ENCODE measurements around the gene DIAPH3. TPM values are rescaled to one million over a fixed set of nuclear protein-coding genes. Genes with fewer than 3 reads are reported as not detected.

Gene DIAPH3
- total and polyA plus RNA-seq, 2 of the 4 experiments (the other 2 are of a cell fraction): 8.9 to 9.3 TPM

- ChIA-PET POLR2A (ENCODE audit: unreplicated experiment) (interaction anchor here (0.7 kb wide), 1 partner anchor 15 kb away, joined by 4 read pairs; no protein-coding TSS in a partner anchor), CTCF (interaction anchor here (0.6 to 0.9 kb wide), 3 partner anchors 25 to 1212 kb away, joined by 3 to 5 read pairs (median 4); no protein-coding TSS in a partner anchor)
- H4K91ac ChIP-seq (ENCODE audit: insufficient read depth, low read depth, low read length): no peak overlapping the region; the same call in 1 of the 2 replicates
- 0 out of 2 replicates have a peak overlapping the region, but pooled peaks have one; percentile 67 for H3K14ac ChIP-seq (replicated peaks; ENCODE audit: low read depth, low read length)
- H2AK9ac ChIP-seq (replicated peaks; ENCODE audit: low read depth, low read length, poor library complexity): no peak overlapping the region
- peak overlapping the region; percentile 56 to 67; a peak in 2 of 4 replicates for H4K8ac ChIP-seq (ENCODE audit: low read depth in 2 of 2, low read length in 2 of 2)
- no peak overlapping the region for H2AFZ ChIP-seq (replicated peaks; ENCODE audit: low read length, poor library complexity)
- intact Hi-C loops (cut with micrococcal nuclease): no loop called here
- no peak overlapping the region for H3K4ac ChIP-seq (ENCODE audit: low read depth, low read length)
- no CpG with 5 or more reads among the region's 5 CpGs for WGBS, 2 experiments (ENCODE audit: extremely low coverage in 2 of 2, insufficient read length in 1 of 2)
- H3K9me3 ChIP-seq (ENCODE audit: control insufficient read depth, insufficient read depth, low read length): no peaks in the 10 kb centered on the region
- no peak overlapping the region; the same call in 1 of the 2 replicates for H3K27ac ChIP-seq (ENCODE audit: insufficient read depth, low read length)
- H3K79me1 ChIP-seq (ENCODE audit: low read depth in 1 of 2, low read length in 2 of 2): peaks cover 3 to 6% of the 10 kb centered on the region in 2 experiments; a peak in 2 of 4 replicates
- no peak overlapping the region for H2BK15ac ChIP-seq (ENCODE audit: low read depth, low read length)
- no TSS peak for BruUV-seq (replicated peaks)
- H4K20me1 ChIP-seq (ENCODE audit: insufficient read depth, low read length): no peaks in the 10 kb centered on the region
- no peak overlapping the region for H3K56ac ChIP-seq (ENCODE audit: extremely low read depth, insufficient read depth, low read length)
- no peak for TF ChIP-seq MAFK (IDR thresholded peaks at IDR 0.05; ENCODE audit: low read depth, low read length)
- no peak for TF ChIP-seq RCOR1 (IDR thresholded peaks at IDR 0.05; ENCODE audit: insufficient replicate concordance, low read length)
- no peak for TF ChIP-seq NFE2L2 (IDR thresholded peaks at IDR 0.05; ENCODE audit: low read depth, low read length)
- no peak for TF ChIP-seq POLR2A (IDR thresholded peaks at IDR 0.05; ENCODE audit: low read depth, low read length)
- no peak for TF ChIP-seq MXI1 (IDR thresholded peaks at IDR 0.05; ENCODE audit: borderline replicate concordance, low read depth, low read length)
- TF ChIP-seq FOS (IDR thresholded peaks at IDR 0.05; ENCODE audit: low read depth, low read length): no peak
- no peak for TF ChIP-seq BHLHE40 (IDR thresholded peaks at IDR 0.05; ENCODE audit: low read depth, low read length)
- TF ChIP-seq RAD21 (IDR thresholded peaks at IDR 0.05; ENCODE audit: low read length): no peak
- no peak for TF ChIP-seq MAZ (IDR thresholded peaks at IDR 0.05; ENCODE audit: borderline replicate concordance, low read depth, low read length)
- TF ChIP-seq RFX5 (IDR thresholded peaks at IDR 0.05; ENCODE audit: low read depth, low read length): no peak
- TF ChIP-seq CTCF (conservative IDR thresholded peaks at IDR 0.05; ENCODE audit: low read depth, low read length): no peak
- TF ChIP-seq, protein P1, sequence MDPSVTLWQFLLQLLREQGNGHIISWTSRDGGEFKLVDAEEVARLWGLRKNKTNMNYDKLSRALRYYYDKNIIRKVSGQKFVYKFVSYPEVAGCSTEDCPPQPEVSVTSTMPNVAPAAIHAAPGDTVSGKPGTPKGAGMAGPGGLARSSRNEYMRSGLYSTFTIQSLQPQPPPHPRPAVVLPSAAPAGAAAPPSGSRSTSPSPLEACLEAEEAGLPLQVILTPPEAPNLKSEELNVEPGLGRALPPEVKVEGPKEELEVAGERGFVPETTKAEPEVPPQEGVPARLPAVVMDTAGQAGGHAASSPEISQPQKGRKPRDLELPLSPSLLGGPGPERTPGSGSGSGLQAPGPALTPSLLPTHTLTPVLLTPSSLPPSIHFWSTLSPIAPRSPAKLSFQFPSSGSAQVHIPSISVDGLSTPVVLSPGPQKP (IDR thresholded peaks at IDR 0.05; ENCODE audit: borderline replicate concordance, low read depth, low read length): no peak
- TF ChIP-seq CEBPB (IDR thresholded peaks at IDR 0.05; ENCODE audit: low read depth, low read length): no peak
- no peak for TF ChIP-seq CHD1 (IDR thresholded peaks at IDR 0.05; ENCODE audit: low read depth, low read length)
- H3K4me3 ChIP-seq (ENCODE audit: insufficient read depth, low read depth, low read length): no peak overlapping the region
- in situ Hi-C loops (cut with MboI; ENCODE audit: low sequenced_read_pairs): no loop called here
- H3K9me1 ChIP-seq (ENCODE audit: insufficient read depth, low read length): 0 out of 2 replicates have a peak, but pooled peaks cover 2% of the 10 kb centered on the region
- H3K18ac ChIP-seq (ENCODE audit: low read depth, low read length): peak overlapping the region; percentile 73; the same call in 1 of the 2 replicates
- peak overlapping the region; percentile 28 for H2BK5ac ChIP-seq (ENCODE audit: low read depth, low read length, poor library complexity, severe bottlenecking)
- peak overlapping the region; percentile 30; the same call in 1 of the 2 replicates for H4K5ac ChIP-seq (ENCODE audit: low read depth, low read length)
- H2BK20ac ChIP-seq (ENCODE audit: low read depth, low read length): peak overlapping the region; percentile 64; the same call in 1 of the 2 replicates
- ATAC-seq (ENCODE audit: low read depth) (peak; percentile 31; the same call in 1 of the 2 replicates), DNase-seq (peak; percentile 62)
- H3K4me2 ChIP-seq (ENCODE audit: low read depth, low read length): peak overlapping the region; percentile 52; the same call in 1 of the 2 replicates
- no peaks in the 10 kb centered on the region for H3K36me3 ChIP-seq (ENCODE audit: control insufficient read depth, insufficient read depth, low read length)
- dilution Hi-C loops (cut with HindIII; ENCODE audit: low sequenced_read_pairs, unreplicated experiment): no loop called here
- H2BK120ac ChIP-seq (ENCODE audit: low read depth, low read length): peak overlapping the region; percentile 11
- no peak overlapping the region; the same call in 1 of the 2 replicates for H2AK5ac ChIP-seq (ENCODE audit: low read depth, low read length)
- no peak overlapping the region for H3K9ac ChIP-seq (ENCODE audit: low read depth, low read length)
- H3K4me1 ChIP-seq (ENCODE audit: control insufficient read depth, insufficient read depth, low read length): peaks cover 9% of the 10 kb centered on the region
- H3K23ac ChIP-seq (ENCODE audit: low read depth, low read length): no peak overlapping the region
- H3K27me3 ChIP-seq (ENCODE audit: control insufficient read depth, insufficient read depth, low read length): no peaks in the 10 kb centered on the region
These were observed 417.3 kb downstream of the DIAPH3 start for GRCh38 chr13:59746291-59746962.
